Measurements from ENCODE around the gene PHAF1.

DNA sequence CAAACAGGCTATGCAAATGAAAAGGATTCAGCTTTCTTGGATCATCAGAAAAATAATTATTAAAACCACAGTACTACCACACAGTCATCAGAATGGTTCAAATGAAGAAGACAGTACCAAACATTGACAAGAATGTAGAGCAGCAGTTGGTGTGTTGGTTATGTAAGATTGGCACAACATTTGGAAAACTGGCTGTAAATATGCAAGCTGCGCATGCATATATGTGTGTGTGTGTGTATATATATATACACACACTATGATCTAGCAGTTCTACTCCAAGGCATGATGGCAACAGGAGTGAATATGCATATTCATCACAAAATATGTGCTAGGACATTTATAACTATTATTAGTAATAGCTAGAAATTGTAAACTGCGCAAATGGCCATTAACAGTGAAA is 34.4 kb upstream of the PHAF1 start:
- TF ChIP-seq EZH2phosphoT487 (IDR thresholded peaks at IDR 0.05; ENCODE audit: insufficient read depth, low read depth) (no peak), EZH2 (IDR thresholded peaks at IDR 0.05; ENCODE audit: insufficient read depth, poor library complexity, severe bottlenecking) (no peak)

Measured in GM23248 (cell line).